NCI-H460 (cell line): ENCODE measurements around the gene PDLIM5. TPM values are rescaled to one million over a fixed set of nuclear protein-coding genes. Genes with fewer than 3 reads are reported as not detected.
"Not testable (repeated sequence)": the region's sequence is repeated elsewhere in the genome, so short reads cannot be mapped to it uniquely, and the experiment has no call there.

Source experiments
- DNase-seq: peaks from one replicate; pipeline ENCODE4 v3.0.0-alpha.2; 2016; ENCODE audit warnings: low read depth; ENCODE audit errors: extremely low read depth
- total RNA-seq: library from RNA; depleted of rRNA; stranded (reverse); fragments of >200 nt; shearing (Covaris generic); gene quantifications from 2 replicates; pipeline ENCODE4 v1.2.3, GENCODE V29; 2014

Gene PDLIM5
- total RNA-seq, 1 experiment from 2014 or later = 252 TPM

DNA sequence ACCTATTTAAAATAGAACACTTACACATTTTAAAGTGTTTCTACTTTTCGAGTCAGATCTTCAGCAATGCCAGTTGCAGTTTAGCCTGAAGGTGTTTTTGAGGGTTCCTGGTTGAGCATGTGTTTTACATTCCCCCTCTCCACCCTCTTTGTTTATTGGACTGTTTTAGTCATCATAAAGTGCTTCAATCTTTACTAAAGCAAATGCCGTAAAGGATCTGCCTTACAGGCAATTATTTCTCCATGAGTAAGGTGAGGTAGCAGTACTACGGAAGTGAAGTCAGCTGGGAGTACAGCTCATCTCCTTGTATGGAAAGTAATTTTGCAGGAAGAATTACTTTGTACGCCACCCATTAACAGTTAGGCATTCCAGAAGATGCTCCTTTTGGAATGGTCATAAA, 36.9 kb downstream of the PDLIM5 start:
- DNase-seq = peak; percentile 50

DNA sequence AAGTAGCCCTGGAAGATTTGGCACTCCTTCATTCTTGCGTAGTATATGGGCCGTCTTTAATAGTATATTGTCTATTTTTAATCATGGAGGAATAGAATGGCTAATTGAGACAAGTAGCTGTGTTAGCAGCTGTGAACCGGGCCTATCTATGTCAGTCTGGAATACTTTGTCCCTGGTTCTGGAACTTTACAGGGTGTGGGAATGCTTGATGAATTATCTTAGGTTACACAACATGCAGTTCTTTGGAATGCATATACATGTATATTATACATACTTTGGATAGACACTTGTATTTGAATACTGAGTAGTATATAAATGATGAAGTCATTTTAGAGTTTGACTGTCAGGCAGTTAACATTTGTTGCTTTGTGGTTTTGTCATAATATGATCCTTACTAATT, 37.4 kb downstream of the PDLIM5 start:
- no peak for DNase-seq

- DNase-seq = no peak
Measured at GRCh38 chr4:94490437-94490836, 38.7 kb downstream of the PDLIM5 start.

DNA sequence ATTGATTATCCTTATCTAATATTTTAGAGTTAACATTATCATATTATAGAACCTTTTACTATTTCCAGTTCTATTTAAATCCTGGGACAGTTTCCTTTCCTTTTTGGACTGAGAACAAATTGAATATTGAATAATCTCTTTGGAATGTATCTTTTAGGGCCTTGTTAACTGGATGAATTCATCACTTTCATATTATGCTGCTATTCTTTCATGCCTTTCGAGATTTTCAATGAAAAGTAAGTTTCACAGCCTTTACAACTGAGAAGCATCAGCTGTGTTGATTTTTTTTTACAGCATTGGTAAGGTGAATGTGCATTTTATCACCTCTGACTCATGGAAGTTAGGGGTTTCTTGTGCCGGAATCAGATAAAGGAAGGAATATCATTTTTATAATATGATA, 39.6 kb downstream of the PDLIM5 start:
- DNase-seq = no peak

- no peak for DNase-seq
Measured at GRCh38 chr4:94495408-94495807, 43.7 kb downstream of the PDLIM5 start.

DNA sequence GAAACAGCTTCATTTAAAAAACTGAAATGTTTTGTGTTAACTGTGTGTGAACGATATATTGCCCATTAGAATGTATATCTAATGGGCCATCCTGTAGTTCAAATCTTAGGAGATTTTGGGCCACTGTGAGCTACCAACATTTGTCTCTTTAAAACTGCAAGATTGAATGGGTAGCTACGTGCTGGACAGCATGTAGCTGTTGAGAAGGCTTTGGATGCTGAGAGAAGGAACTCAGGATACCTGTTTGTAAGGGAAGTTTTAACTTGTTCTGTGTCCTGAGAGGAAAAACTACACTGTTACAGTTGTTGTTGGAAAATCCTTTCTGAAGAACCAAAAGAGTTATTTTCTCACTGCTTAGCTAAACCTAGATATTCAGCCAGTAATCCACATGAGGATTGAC, 45.9 kb downstream of the PDLIM5 start:
- no peak for DNase-seq

GRCh38 chr4:94498502-94498901, 46.8 kb downstream of the PDLIM5 start:
- DNase-seq = no peak

DNA sequence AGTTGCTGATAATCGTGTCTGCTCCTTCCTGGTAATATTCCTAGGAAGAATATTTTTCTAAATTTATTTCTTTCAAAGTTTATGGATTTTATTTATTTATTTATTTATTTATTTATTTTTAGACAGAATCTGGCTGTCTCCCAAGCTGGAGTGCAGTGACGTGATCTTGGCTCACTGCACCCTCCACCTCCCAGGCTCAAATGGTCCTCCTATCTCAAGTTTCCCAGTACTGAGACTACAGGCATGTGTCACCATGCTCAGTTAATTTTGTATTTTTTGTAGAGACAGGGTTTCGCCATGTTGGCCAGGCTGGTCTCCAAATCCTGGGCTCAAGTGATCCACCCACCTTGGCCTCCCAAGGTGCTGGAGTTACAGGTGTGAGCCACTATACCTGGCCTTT, 48.9 kb downstream of the PDLIM5 start:
- no peak for DNase-seq

DNA sequence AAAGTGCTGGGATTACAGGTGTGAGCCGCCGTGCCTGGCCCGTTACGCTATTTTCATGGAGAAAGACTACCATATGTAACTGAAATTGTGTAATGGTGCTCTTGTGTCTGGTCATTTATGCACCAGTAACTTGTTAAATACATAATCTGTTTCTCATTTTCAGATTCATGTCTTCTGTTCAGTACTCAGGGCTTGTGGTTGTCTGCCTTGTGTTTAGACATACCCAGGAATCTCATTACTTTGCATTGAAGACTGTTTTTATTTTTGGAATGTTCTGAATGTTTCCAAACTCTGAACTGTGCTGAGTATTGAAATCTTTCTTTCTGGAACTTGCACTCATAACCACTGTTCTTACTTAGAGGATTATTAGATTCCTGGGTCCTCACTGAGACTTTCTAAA, 52.8 kb downstream of the PDLIM5 start:
- DNase-seq = no peak

GRCh38 chr4:94506822-94507221, 55.1 kb downstream of the PDLIM5 start:
- DNase-seq = no peak

DNA sequence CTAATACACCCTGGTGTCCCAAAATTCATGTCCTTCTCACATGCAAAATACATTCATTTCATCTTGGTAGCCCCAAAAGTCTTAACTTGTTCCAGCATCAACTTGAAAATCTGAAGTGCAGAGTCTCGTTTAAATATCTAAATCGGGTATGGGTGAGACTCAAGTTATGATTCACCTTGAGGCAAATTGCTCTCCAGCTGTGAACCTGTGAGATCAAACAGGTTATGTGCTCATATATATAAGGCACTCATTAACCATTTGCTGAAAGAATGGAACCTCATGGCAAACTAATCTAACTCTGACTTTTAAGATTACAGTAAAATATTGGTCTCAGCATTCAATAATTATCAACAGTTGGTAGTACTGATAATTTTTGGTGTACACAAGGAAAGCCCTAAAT, 55.5 kb downstream of the PDLIM5 start:
- no peak for DNase-seq

GRCh38 chr4:94507708-94508107, 56.0 kb downstream of the PDLIM5 start:
- DNase-seq = no peak

DNA sequence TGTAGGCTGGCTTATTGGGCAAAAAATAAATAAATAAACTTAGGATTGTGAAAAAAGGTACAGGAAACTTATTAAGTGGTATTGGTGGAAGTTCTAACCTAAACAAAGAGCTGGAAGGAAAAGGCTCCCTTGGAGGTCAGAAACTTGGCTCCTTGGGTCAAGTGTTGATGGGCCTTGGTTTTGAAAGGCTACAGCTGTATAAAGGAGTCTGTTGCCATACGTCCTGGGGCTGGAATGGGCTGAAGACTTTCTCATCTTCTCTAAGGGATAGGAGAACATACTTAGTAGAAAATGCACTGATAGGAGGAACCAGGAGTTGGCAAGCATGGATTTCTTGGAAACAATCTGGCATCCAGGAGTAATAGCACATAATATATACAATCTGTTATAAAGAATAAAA, 56.6 kb downstream of the PDLIM5 start:
- no peak for DNase-seq

- no peak for DNase-seq
Measured at GRCh38 chr4:94508806-94509205, 57.1 kb downstream of the PDLIM5 start.

- DNase-seq = no peak
Measured at GRCh38 chr4:94511591-94511990, 59.8 kb downstream of the PDLIM5 start.

DNA sequence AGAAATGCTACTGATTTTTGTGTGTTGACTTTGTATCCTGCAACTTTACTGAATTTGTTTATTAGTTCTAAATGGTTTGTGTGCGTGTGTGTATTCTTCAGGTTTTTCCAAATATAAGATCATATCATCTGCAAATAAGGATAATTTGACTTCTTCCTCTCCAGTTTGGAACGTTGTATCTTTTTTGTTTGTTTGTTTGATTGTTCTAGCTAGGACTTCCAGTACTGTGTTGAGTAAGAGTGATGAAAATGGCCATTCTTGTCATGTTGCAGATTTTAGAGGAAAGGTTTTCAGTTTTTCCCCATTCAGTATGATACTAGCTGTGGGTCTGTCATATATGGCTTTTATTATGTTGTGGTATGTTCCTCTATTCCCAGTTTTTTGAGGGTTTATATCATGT, 61.8 kb downstream of the PDLIM5 start:
- DNase-seq = not testable (repeated sequence)

DNA sequence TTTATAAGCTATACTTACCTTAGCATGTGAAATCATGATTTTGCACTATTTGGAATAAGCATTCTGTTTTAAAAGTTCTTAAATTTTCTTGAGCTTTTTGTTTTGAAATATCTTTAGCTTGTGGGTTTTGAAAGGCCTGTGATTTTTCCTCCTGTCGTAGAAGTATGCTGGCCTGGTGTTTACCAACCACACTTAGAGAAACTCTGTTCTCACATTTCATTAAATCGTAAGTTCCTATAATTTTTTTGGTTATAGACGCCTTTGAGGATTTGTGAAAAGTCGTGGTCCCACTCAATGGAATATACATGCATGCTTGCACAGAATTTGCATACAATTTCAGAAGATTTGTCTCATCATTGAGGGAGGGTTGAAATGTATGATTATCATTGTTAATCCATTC, 63.6 kb downstream of the PDLIM5 start:
- no peak for DNase-seq

DNA sequence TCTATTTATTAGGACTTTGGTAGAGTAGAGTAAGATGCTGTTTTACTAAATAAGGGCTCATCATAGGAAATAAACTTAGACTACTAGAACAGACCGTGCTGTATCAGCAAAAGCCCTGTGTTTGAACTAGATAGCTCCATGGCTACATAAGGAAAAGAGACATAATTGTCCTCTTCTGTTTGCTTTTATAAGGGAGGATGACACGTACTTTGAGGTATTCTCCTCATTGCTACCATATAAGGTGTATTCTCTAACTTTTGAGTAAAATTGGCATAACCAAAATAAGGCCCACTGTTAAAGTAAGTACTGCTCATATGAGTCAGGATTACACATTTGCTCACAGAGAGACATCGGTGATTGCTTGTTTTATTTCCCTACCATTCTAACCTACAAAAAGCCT, 64.3 kb downstream of the PDLIM5 start:
- no peak for DNase-seq

- no peak for DNase-seq
Measured at GRCh38 chr4:94516999-94517398, 65.3 kb downstream of the PDLIM5 start.

- DNase-seq = no peak
Measured at GRCh38 chr4:94517492-94517891, 65.8 kb downstream of the PDLIM5 start.

- DNase-seq = no peak
Measured at GRCh38 chr4:94519019-94519418, 67.3 kb downstream of the PDLIM5 start.

GRCh38 chr4:94519925-94520789, 68.4 kb downstream of the PDLIM5 start:
- DNase-seq = no peak
